Coronary artery (tissue), 2 donors: Measurements from ENCODE around the gene PTPRQ.

Source experiments
- DNase-seq: peaks from one replicate; pipeline ENCODE4 v3.0.0-alpha.2; 2017; ENCODE audit warnings: low spot score
- H3K27ac ChIP-seq, 2 donors: fragments of 200-600 bp; sonication (generic); one replicate each; pipeline ENCODE4 v1.5.1; 2016 to 2019
- H3K4me3 ChIP-seq: fragments of 200-600 bp; sonication (generic); 2 replicates; pipeline ENCODE4 v1.5.1; 2016; ENCODE audit warnings: mild to moderate bottlenecking, moderate library complexity
- CTCF ChIP-seq: fragments of 200-600 bp; sonication (generic); IDR thresholded peaks from one replicate; pipeline ENCODE4 v1.5.1; 2019; ENCODE audit warnings: antibody characterized with exemption

Gene PTPRQ

GRCh38 chr12:80710727-80711449 is 266.9 kb downstream of the PTPRQ start:
- no peak overlapping the region for H3K4me3 ChIP-seq
- TF ChIP-seq CTCF, result no peak
- no peak for DNase-seq
- no peak overlapping the region for H3K27ac ChIP-seq

GRCh38 chr12:80711866-80712265 is 267.8 kb downstream of the PTPRQ start:
- no peak overlapping the region for H3K4me3 ChIP-seq
- no peak for DNase-seq
- no peak overlapping the region for H3K27ac ChIP-seq
- TF ChIP-seq CTCF, result no peak

- DNase-seq, result no peak
- no peak overlapping the region for H3K4me3 ChIP-seq
- no peak for TF ChIP-seq CTCF
- no peak overlapping the region for H3K27ac ChIP-seq
Measured at GRCh38 chr12:80712866-80713265, 268.8 kb downstream of the PTPRQ start.

GRCh38 chr12:80713419-80713818 is 269.4 kb downstream of the PTPRQ start:
- no peak for TF ChIP-seq CTCF
- DNase-seq, result no peak
- H3K4me3 ChIP-seq, result no peak overlapping the region
- H3K27ac ChIP-seq, result no peak overlapping the region

GRCh38 chr12:80714055-80714454 is 270.0 kb downstream of the PTPRQ start:
- no peak for TF ChIP-seq CTCF
- Histone ChIP-seq H3K27ac (no peak overlapping the region), H3K4me3 (no peak overlapping the region)
- DNase-seq, result no peak

- TF ChIP-seq CTCF, result no peak
- DNase-seq, result no peak
- H3K27ac ChIP-seq, result no peak overlapping the region
- H3K4me3 ChIP-seq, result no peak overlapping the region
Measured at GRCh38 chr12:80714846-80715245, 270.8 kb downstream of the PTPRQ start.

GRCh38 chr12:80715713-80716249 is 271.7 kb downstream of the PTPRQ start:
- Histone ChIP-seq H3K4me3 (no peak overlapping the region), H3K27ac (no peak overlapping the region)
- no peak for TF ChIP-seq CTCF
- no peak for DNase-seq
